Effector CD8-positive, alpha-beta T cell (primary cell): ENCODE measurements around the gene JKAMP.

Experiments
- DNase-seq: peaks from one replicate; lab custom pipeline; 2025; lab: John Stamatoyannopoulos, UW

Gene JKAMP

DNA sequence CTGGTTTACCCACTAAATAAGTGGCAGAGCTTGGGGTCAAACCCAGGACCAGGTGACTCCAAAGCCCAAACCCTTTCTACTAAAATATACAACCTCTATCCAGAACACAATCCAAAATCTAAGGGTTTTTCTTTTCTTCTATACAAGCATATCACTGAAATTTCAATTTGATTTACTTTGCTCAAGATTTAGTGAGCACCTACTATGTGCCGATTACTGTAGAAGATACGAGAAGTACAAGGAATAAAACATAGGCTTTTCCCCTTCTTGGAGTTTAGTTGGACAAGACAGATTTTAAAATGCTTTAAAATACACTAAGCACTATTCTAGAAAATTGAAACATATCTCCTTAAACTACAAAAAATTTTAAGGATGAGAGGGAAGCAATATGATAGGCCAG is 2.9 kb upstream of the JKAMP start:
- DNase-seq: no peak

- no peak for DNase-seq
Measured at GRCh38 chr14:59481871-59482540, 2.3 kb upstream of the JKAMP start.

DNA sequence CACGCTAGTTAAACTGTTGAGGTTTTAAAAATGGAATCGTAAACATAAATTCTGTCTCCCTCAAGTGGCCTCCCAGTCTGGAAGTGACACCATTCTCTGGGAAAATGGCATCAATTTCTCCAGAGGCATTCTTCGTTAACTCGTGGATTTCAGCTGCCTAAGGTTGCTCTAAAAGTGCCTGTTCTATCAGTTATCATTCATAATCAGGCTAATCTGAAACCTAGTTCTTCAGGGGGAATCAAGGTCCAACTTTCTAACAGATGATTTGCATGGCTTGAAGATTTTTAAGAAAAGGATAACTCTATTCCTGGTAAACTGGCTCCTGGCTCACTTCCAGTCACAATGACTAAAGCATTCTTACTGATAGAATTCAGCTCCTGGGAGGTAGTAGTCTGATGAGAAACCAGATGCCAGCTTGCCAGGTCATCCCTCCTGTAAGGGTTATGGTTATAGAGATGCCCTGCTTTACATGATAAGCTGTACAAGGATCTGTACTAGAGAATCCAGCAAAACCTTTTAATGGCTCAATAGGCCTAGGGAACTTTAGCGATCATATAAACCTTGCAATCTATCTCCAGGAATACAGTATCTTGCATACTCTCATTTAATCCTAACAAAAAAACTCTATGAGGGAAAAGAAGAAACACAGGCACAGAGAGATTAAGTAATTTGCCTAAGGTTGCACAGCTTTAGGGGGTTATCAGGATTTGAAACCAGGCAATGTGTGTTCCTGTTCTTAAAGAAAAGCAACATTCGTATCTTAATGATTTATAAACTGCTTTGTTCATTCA is 1.6 kb upstream of the JKAMP start:
- DNase-seq: no peak

GRCh38 chr14:59483363-59483762 is 954 bp upstream of the JKAMP start:
- no peak for DNase-seq

DNA sequence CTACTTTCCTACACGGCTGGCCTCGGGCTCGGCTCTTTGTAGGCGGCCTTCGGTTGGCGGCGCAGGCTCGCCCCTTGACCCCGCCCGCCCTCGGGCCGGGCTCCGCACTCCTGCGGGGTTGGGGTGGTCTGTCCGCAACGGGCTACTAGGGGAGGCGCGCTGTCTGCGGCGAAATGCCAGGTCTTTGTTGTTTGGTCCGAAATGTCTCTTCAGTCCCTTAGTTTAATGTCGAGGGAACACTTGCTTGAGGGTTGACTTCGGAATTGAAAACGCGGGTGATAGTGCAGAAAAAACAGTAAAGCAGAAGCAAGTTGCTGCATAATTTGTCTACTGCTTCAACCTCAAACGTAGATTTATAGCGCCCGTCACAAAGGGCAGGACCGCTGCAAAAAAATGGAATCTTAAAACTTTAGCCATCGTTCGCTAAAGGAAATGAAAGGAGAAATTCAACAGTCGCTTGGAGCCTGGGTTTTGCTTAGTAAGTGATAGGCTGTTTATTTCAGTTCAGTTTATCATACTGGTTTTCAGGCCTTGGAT is 390 bp downstream of the JKAMP start:
- DNase-seq: no peak

DNA sequence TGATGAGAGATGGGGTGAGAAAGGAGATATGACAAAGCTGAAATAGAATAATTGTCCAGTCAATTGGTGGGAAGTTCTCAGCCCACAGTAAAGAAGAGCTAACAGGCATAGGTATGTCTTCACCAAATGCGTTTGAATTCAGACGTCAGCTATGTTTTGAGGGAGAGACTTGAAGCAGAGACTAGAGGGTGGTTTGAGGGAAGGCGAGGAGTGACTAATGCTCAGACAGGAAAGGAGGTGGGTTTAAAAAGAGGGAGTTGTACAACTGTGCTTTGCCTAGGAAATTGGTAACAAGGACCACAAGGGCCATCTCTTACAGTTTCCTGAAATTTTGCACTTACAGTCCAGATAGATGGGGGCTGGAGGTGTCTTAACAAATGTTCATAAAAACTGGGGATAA is 6.4 kb downstream of the JKAMP start:
- no peak for DNase-seq

- no peak for DNase-seq
Measured at GRCh38 chr14:59492384-59492783, 8.1 kb downstream of the JKAMP start.

DNA sequence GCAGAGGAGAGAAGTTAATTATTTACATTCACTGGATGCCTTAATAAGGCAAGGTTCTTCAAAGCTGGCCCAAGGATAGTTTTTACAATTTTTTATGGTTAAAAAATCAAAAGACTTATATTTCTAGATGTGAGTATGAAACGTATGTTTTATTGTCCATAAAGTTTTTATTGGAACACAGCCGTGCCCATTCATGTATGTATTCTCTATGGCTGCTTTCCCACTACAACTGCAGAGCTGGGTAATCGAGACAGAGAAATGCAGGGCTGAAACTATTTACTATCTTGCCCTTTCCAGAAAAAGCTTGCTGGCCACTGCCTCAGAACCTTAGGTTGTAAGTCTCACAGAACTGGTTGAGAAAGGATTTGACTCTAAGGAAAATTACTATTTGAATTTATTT is 16.4 kb downstream of the JKAMP start:
- no peak for DNase-seq

DNA sequence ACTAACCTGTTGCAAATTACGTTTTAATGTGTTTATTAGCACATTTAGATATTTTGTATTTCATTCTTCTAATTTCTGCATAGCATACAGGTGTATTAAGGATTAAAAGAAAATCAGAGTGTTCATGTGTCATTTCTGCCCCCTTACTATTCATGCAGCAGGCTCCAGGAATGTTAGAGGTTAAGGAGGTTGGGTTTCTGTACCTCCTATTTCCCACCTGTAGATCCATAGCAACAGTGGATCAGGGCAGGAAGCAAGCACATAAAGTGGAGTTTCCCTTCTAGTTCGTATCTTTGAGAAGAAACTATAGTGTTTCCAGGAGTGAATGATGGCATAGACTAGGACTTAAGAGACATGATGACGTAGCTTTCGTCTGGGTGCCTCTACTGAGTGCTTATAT is 18.9 kb downstream of the JKAMP start:
- no peak for DNase-seq

DNA sequence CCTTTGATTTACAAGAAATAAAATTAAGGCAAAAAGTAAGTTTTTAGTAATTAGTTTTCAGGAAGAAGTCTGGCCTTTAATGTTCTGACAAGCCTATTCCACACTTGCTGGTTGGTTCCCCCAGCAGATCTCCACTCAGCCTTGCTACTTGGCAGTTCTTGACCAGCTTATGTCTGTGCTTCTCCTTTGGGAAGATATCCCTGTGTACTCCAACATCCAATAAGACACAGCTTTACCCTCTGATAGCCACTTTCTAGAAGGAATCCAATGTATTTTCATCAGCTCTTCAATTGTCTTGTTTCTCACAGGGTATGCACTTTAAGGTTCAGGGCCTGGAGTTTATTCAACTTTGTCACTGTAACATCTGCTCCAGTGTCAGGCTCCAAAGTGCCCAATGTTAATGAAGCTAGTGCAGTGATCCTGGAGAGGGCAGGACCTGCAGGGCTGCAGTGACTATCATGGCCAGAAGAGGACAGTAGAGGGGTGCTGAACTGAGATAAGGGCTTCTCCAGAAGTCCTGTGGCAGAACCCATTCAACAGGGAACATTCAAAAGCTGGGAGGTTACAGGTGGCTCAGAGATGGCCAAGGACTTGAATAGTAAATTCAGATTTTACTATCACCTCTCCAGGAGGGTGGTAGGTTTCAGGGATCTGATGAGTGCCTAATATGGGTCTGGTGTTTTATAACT is 22.9 kb downstream of the JKAMP start:
- peak; percentile 6 for DNase-seq

GRCh38 chr14:59507752-59508103 is 23.4 kb downstream of the JKAMP start:
- DNase-seq: no peak

DNA sequence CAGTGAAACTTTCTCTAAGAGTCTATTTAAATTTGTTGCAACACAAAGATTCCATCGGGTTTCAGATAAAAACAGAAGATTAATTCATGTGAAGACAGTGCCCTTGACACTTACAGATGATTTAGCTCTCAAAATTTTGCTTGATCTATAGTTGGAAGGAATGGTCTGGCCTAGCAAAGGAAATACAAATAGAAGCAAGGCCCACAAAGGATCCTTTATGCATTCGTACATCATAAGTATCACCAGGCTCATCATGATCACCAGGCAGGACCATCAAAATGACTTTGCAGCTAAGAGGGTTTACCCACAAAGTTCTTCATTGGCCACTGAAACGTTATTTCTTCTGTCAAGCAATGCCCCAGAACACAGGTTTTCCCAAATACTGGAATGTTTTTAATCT is 24.8 kb downstream of the JKAMP start:
- DNase-seq: no peak

- no peak for DNase-seq
Measured at GRCh38 chr14:59510001-59510400, 25.7 kb downstream of the JKAMP start.

DNA sequence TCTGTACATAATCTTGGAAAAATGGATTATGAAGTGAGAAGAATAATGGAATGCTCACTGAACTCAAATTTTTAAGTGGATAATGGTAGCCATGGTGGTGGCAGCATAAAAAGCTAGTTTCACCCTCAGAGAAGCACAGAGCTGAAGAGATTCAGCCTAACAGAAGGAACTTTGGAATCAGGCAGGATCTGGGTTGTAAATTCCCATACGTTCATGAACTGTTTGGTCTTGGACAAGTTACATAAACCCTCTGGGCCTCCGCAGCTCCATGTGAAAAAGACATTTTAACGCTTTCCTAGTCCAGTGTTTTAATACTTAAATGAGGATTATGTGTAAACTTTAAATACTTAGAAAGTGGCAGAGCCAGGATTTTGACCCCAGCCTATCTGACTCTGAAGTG is 26.6 kb downstream of the JKAMP start:
- DNase-seq: no peak

- DNase-seq: no peak
Measured at GRCh38 chr14:59511916-59512575, 27.7 kb downstream of the JKAMP start.

DNA sequence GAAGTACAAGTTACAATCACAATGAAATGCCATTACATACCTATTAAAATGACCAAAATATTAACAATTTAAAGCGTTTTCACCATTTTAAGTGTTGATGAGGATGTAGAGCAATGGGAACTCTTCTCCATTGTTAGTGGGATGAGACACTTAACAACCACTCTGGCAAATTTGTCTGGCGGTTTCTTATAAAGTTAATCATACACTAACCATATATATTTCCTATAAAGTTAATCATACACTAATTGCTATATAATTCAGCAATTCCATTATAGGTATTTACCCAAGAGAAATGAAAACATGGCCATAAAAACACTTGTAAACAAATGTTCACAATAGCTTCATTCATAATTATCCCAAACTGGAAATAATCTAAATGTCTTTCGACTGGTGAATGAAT is 35.9 kb downstream of the JKAMP start:
- no peak for DNase-seq

GRCh38 chr14:59529189-59529588 is 44.9 kb downstream of the JKAMP start:
- DNase-seq: no peak

DNA sequence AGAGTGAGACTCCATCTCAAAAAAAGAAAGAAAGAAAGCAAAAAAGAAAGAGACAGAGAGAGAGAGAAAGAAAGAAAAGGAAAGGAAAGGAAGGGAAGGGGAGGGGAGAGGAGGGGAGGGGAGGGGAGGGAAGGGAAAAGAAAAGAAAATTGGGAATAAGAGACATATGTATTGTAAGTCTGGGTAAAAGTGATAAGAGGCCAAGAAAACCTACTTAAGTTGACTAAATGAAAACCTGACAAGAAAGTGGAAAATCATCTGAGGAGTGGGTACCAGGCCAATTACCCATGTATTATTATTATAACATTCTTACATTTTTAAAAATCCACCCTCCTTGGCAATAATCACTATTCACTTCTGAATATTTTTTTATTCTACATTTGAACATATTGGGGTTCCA is 46.0 kb downstream of the JKAMP start:
- DNase-seq: no peak

- DNase-seq: no peak
Measured at GRCh38 chr14:59532419-59532818, 48.1 kb downstream of the JKAMP start.

DNA sequence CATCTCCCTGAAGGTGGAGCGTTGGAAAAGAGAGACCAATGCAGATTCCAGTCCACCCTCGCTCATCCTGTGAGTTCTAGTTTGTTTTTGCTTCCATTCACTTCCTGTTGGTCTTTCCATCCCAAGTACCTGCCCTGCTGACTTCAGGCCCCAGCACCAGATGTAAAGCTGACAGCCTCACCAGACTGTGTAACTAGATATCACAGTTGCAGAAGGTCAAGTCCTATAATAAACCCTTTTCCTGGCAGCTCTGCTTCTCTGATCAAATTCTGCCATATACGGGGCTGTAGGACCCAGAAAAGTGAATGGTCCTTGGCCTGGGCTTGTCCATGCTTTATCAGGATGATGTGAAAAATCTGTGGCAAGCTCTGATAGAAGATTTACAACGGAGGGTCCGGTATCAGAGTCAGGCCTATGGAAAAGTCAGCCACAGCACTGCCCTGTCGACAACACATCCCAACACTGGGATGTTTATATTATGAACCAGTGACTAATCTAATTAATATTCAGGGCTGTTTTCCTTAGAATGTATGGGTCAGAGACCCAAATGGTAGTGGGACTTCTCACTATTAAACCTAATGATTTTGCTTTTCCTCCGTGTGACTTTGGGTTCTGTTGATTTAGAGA is 50.2 kb downstream of the JKAMP start:
- DNase-seq: no peak

GRCh38 chr14:59537476-59537875 is 53.2 kb downstream of the JKAMP start:
- DNase-seq: no peak

- DNase-seq: no peak
Measured at GRCh38 chr14:59538936-59539335, 54.6 kb downstream of the JKAMP start.
